GM21526 (cell line): ENCODE data around the gene SDHAF1.

Experiments
- ATAC-seq: cut with Tn5 transposase; IDR thresholded peaks from one replicate; pipeline ENCODE4 v1.9.1; 2021; ENCODE audit warnings: moderate library complexity; ENCODE audit not compliant: unreplicated experiment, low FRiP score

The SDHAF1 gene

GRCh38 chr19:35986664-35987570 lies 8.1 kb upstream of the SDHAF1 start:
- ATAC-seq, result no peak

- ATAC-seq, result no peak
These were observed 7.5 kb upstream of the SDHAF1 start for GRCh38 chr19:35987571-35987896.

- no peak for ATAC-seq
These were observed 6.2 kb upstream of the SDHAF1 start for GRCh38 chr19:35988824-35989223.

- ATAC-seq, result no peak
These were observed 4.8 kb upstream of the SDHAF1 start for GRCh38 chr19:35990156-35990555.

- no peak for ATAC-seq
These were observed 3.9 kb upstream of the SDHAF1 start for GRCh38 chr19:35990771-35991730.

- no peak for ATAC-seq
These were observed 3.1 kb upstream of the SDHAF1 start for GRCh38 chr19:35991731-35992450.

GRCh38 chr19:35992907-35993765 lies 1.9 kb upstream of the SDHAF1 start:
- ATAC-seq, result no peak

GRCh38 chr19:35993923-35994598 lies 927 bp upstream of the SDHAF1 start:
- ATAC-seq, result no peak

GRCh38 chr19:35996777-35997176 lies 1.8 kb downstream of the SDHAF1 start:
- no peak for ATAC-seq

GRCh38 chr19:36001605-36002004 lies 6.6 kb downstream of the SDHAF1 start:
- no peak for ATAC-seq

- no peak for ATAC-seq
These were observed 8.3 kb downstream of the SDHAF1 start for GRCh38 chr19:36003284-36003683.

GRCh38 chr19:36006955-36007354 lies 12.0 kb downstream of the SDHAF1 start:
- no peak for ATAC-seq

- ATAC-seq, result no peak
These were observed 13.5 kb downstream of the SDHAF1 start, which contains the start of gene SYNE4 for GRCh38 chr19:36008336-36008978. SYNE4 (minus strand) TSS chr19:36008813; CDS start chr19:36008681, 132 bp downstream.

GRCh38 chr19:36009220-36009619 lies 14.2 kb downstream of the SDHAF1 start:
- no peak for ATAC-seq

GRCh38 chr19:36009633-36010379 lies 14.8 kb downstream of the SDHAF1 start:
- no peak for ATAC-seq

- ATAC-seq, result no peak
These were observed 15.4 kb downstream of the SDHAF1 start for GRCh38 chr19:36010402-36010801.

GRCh38 chr19:36013280-36014011 lies 18.5 kb downstream of the SDHAF1 start:
- no peak for ATAC-seq
